Rectal smooth muscle tissue (tissue), 1 donor: ENCODE results near the gene UCN.
A peak's percentile ranks its signal among the peaks of the same experiment; 100 is the strongest.
"Not testable (repeated sequence)": the region's sequence is repeated elsewhere in the genome, so short reads cannot be mapped to it uniquely, and the experiment has no call there.

Experiments used
- H3K27ac ChIP-seq: one replicate; pipeline ENCODE4 v1.7.0; 2013; ENCODE audit warnings: low read depth, low read length, inconsistent platforms
- H3K27me3 ChIP-seq: one replicate; pipeline ENCODE4 v1.7.0; 2013; ENCODE audit warnings: low read length; ENCODE audit not compliant: control insufficient read depth, insufficient read depth
- H3K36me3 ChIP-seq: one replicate; pipeline ENCODE4 v1.7.0; 2013; ENCODE audit warnings: low read length; ENCODE audit not compliant: control insufficient read depth, insufficient read depth
- H3K4me1 ChIP-seq: one replicate; pipeline ENCODE4 v1.7.0; 2013; ENCODE audit warnings: low read length; ENCODE audit not compliant: control insufficient read depth, insufficient read depth
- H3K4me3 ChIP-seq: one replicate; pipeline ENCODE4 v1.7.0; 2013; ENCODE audit warnings: low read length
- H3K9ac ChIP-seq: one replicate; pipeline ENCODE4 v1.7.0; 2013; ENCODE audit warnings: low read length

UCN gene

GRCh38 chr2:27308359-27308881, at the start of gene UCN:
TSS of gene UCN (minus strand) at chr2:27308445. CDS start at chr2:27307895, 550 bp downstream.
- H3K4me3 ChIP-seq, result no peak within 1 kb of the TSS
- H3K36me3 ChIP-seq, result peaks cover 7% of the 10 kb centered on the region
- no peak within 1 kb of the TSS for H3K9ac ChIP-seq
- H3K27me3 ChIP-seq, result peaks cover 38% of the 10 kb centered on the region
- no peaks in the 10 kb centered on the region for H3K4me1 ChIP-seq
- H3K27ac ChIP-seq, result no peak within 1 kb of the TSS

GRCh38 chr2:27356382-27357181, 48.3 kb upstream of the UCN start, which contains the start of gene GTF3C2:
TSS of gene GTF3C2 (minus strand) at chr2:27356764. CDS start at chr2:27343554, 13,210 bp downstream.
- Histone ChIP-seq H3K9ac (peak within 1 kb of the TSS; percentile 86), H3K36me3 (no peaks in the 10 kb centered on the region), H3K4me3 (peak within 1 kb of the TSS; percentile 98), H3K4me1 (peaks cover 12% of the 10 kb centered on the region), H3K27ac (peak within 1 kb of the TSS; percentile 84), H3K27me3 (no peaks in the 10 kb centered on the region)

GRCh38 chr2:27356056-27356381, 47.8 kb upstream of the UCN start:
- H3K4me1 ChIP-seq, result peaks cover 12% of the 10 kb centered on the region

GRCh38 chr2:27354597-27354927, 46.3 kb upstream of the UCN start:
- Histone ChIP-seq H3K4me3 (no peak overlapping the region), H3K9ac (no peak overlapping the region), H3K27me3 (no peaks in the 10 kb centered on the region), H3K4me1 (peaks cover 12% of the 10 kb centered on the region), H3K36me3 (no peaks in the 10 kb centered on the region), H3K27ac (no peak overlapping the region)

More at GRCh38 chr2:27356056-27356381, 47.8 kb upstream of the UCN start:
- no peaks in the 10 kb centered on the region for H3K27me3 ChIP-seq
- peak overlapping the region; percentile 98 for H3K4me3 ChIP-seq
- no peaks in the 10 kb centered on the region for H3K36me3 ChIP-seq
- H3K27ac ChIP-seq, result peak overlapping the region; percentile 84
- peak overlapping the region; percentile 86 for H3K9ac ChIP-seq

- no peaks in the 10 kb centered on the region for H3K27me3 ChIP-seq
- H3K9ac ChIP-seq, result no peak overlapping the region
- no peak overlapping the region for H3K4me3 ChIP-seq
- H3K27ac ChIP-seq, result no peak overlapping the region
- peaks cover 12% of the 10 kb centered on the region for H3K4me1 ChIP-seq
- H3K36me3 ChIP-seq, result no peaks in the 10 kb centered on the region
Observed at GRCh38 chr2:27353762-27354596, 45.7 kb upstream of the UCN start.

GRCh38 chr2:27353386-27353761, 45.1 kb upstream of the UCN start:
- H3K27ac ChIP-seq, H3K36me3 ChIP-seq, H3K9ac ChIP-seq, H3K4me3 ChIP-seq, H3K27me3 ChIP-seq: not testable (repeated sequence)
- H3K4me1 ChIP-seq, result peaks cover 12% of the 10 kb centered on the region

- Histone ChIP-seq H3K36me3 (no peaks in the 10 kb centered on the region), H3K27me3 (no peaks in the 10 kb centered on the region), H3K27ac (no peak overlapping the region), H3K9ac (no peak overlapping the region), H3K4me3 (no peak overlapping the region), H3K4me1 (peaks cover 4% of the 10 kb centered on the region)
Observed at GRCh38 chr2:27351802-27352598, 43.8 kb upstream of the UCN start.

- H3K4me1 ChIP-seq, result no peaks in the 10 kb centered on the region
- no peak overlapping the region for H3K9ac ChIP-seq
Observed at GRCh38 chr2:27350106-27350693, 42.0 kb upstream of the UCN start.

GRCh38 chr2:27347641-27348040, 39.4 kb upstream of the UCN start:
- peaks cover 3% of the 10 kb centered on the region for H3K36me3 ChIP-seq
- H3K4me1 ChIP-seq, result no peaks in the 10 kb centered on the region
- no peaks in the 10 kb centered on the region for H3K27me3 ChIP-seq
- H3K9ac ChIP-seq, result no peak overlapping the region
- no peak overlapping the region for H3K27ac ChIP-seq
- no peak overlapping the region for H3K4me3 ChIP-seq

More at GRCh38 chr2:27350106-27350693, 42.0 kb upstream of the UCN start:
- Histone ChIP-seq H3K4me3 (no peak overlapping the region), H3K36me3 (no peaks in the 10 kb centered on the region), H3K27ac (no peak overlapping the region), H3K27me3 (no peaks in the 10 kb centered on the region)

- Histone ChIP-seq H3K27ac (no peak overlapping the region), H3K4me1 (no peaks in the 10 kb centered on the region), H3K9ac (no peak overlapping the region), H3K4me3 (no peak overlapping the region), H3K36me3 (peaks cover 46% of the 10 kb centered on the region), H3K27me3 (no peaks in the 10 kb centered on the region)
Observed at GRCh38 chr2:27336173-27336572, 27.9 kb upstream of the UCN start.

- Histone ChIP-seq H3K4me3 (no peak overlapping the region), H3K4me1 (no peaks in the 10 kb centered on the region), H3K9ac (no peak overlapping the region), H3K27me3 (no peaks in the 10 kb centered on the region), H3K27ac (no peak overlapping the region), H3K36me3 (peaks cover 46% of the 10 kb centered on the region)
Observed at GRCh38 chr2:27335311-27335710, 27.1 kb upstream of the UCN start.

- no peak overlapping the region for H3K4me3 ChIP-seq
- no peaks in the 10 kb centered on the region for H3K27me3 ChIP-seq
- peaks cover 10% of the 10 kb centered on the region for H3K4me1 ChIP-seq
- H3K36me3 ChIP-seq, result peaks cover 17% of the 10 kb centered on the region
- no peak overlapping the region for H3K9ac ChIP-seq
- no peak overlapping the region for H3K27ac ChIP-seq
Observed at GRCh38 chr2:27324720-27325119, 16.5 kb upstream of the UCN start.
